K562 (cell line): Measurements from ENCODE around the gene RBMS3. TPM values are rescaled to one million over a fixed set of nuclear protein-coding genes. Genes with fewer than 3 reads are reported as not detected.

Source experiments
- ATAC-seq: fragments of 200-7000 bp; cut with Tn5 transposase; 3 replicates; pipeline ENCODE4 v1.9.1; 2020; ENCODE audit warnings: moderate library complexity
- BruUV-seq: library from RNA; stranded (reverse); fragments of 400-500 nt; replicated peaks from 2 replicates; lab custom pipeline; 2021; lab: Mats Ljungman, UMichigan
- CTCF ChIA-PET: fragments of 300-600 bp; formaldehyde crosslinking; extraction: SDS; loops from one replicate; lab custom pipeline; 2021; ENCODE audit warnings: low intra/inter-chr PET ratio; lab: Yijun Ruan, JAX
- POLR2A ChIA-PET: fragments of 300-600, 350-650 bp; sonication (Branson Sonifier 250); formaldehyde crosslinking; extraction: SDS; loops from one replicate; lab custom pipeline; 2021; ENCODE audit warnings: antibody characterized with exemption, inconsistent platforms; lab: Yijun Ruan, JAX
- DNase-seq, 4 experiments: peaks; one replicate each; pipeline versions ENCODE4 v3.0.0 to v3.0.0-alpha.2; 2011 to 2018; ENCODE audit warnings: low spot score in 3 of 4, mixed read lengths in 3 of 4; ENCODE audit errors: extremely low read depth in 1 of 4
- FAIRE-seq: peaks from 2 replicates; lab custom pipeline; 2011; peaks lifted over from hg19 to GRCh38; lab: Jason Lieb, UNC
- H2AFZ ChIP-seq: 2 replicates; pipeline ENCODE4 v1.6.0; 2011; ENCODE audit warnings: low read depth, low read length, control low read depth, inconsistent platforms
- H3K27ac ChIP-seq: fragments of 200-600 bp; 3 replicates; pipeline ENCODE4 v1.8.0; 2011; ENCODE audit warnings: low read depth, mild to moderate bottlenecking, control low read depth, inconsistent platforms, low read length, moderate library complexity, mixed read lengths; ENCODE audit errors: extremely low read depth
- H3K27me3 ChIP-seq, 2 experiments: fragments of 300-600 bp in 1 of 2; 2 replicates in 1 of 2; 3 replicates in 1 of 2; pipeline versions ENCODE4 v1.6.0 to v1.8.0; 2011; ENCODE audit warnings: inconsistent platforms in 2 of 2, low read length in 2 of 2, mild to moderate bottlenecking in 1 of 2, mixed read lengths in 1 of 2, moderate library complexity in 1 of 2; ENCODE audit not compliant: control insufficient read depth in 2 of 2, insufficient read depth in 2 of 2
- H3K36me3 ChIP-seq: fragments of 300-600 bp; 3 replicates; pipeline ENCODE4 v1.8.0; 2011; ENCODE audit warnings: mild to moderate bottlenecking, low read length, inconsistent platforms; ENCODE audit not compliant: control insufficient read depth, insufficient read depth
- H3K4me1 ChIP-seq, 2 experiments: fragments of 200-600 bp in 1 of 2; replicated peaks in 1 of 2; 2 replicates in 1 of 2; 3 replicates in 1 of 2; pipeline versions ENCODE4 v1.5.1 to v1.8.0; 2011; ENCODE audit warnings: inconsistent platforms in 2 of 2, low read length in 2 of 2, mild to moderate bottlenecking in 1 of 2, mixed read lengths in 1 of 2, moderate library complexity in 1 of 2; ENCODE audit not compliant: control insufficient read depth in 2 of 2, insufficient read depth in 2 of 2
- H3K4me2 ChIP-seq: 2 replicates; pipeline ENCODE4 v1.6.1; 2011; ENCODE audit warnings: low read length, control low read depth, inconsistent platforms, mixed read lengths; ENCODE audit not compliant: insufficient read depth
- H3K4me3 ChIP-seq: fragments of 200-600 bp; sonication (generic), shearing (Covaris generic); 2 replicates; pipeline ENCODE4 v1.5.1; 2016; ENCODE audit warnings: control low read depth, inconsistent platforms
- H3K79me2 ChIP-seq: fragments of 200-600 bp; 3 replicates; pipeline ENCODE4 v1.8.0; 2011; ENCODE audit warnings: low read length, inconsistent platforms; ENCODE audit not compliant: control insufficient read depth, insufficient read depth
- H3K9ac ChIP-seq, 2 experiments: 2 replicates each; pipeline versions ENCODE4 v1.6.0 to v1.6.1; 2011; ENCODE audit warnings: low read depth in 2 of 2, low read length in 2 of 2, control low read depth in 1 of 2, inconsistent platforms in 1 of 2, mild to moderate bottlenecking in 1 of 2, mixed read lengths in 1 of 2; ENCODE audit not compliant: insufficient read depth in 1 of 2
- H3K9me1 ChIP-seq: one replicate; pipeline ENCODE4 v1.6.0; 2011; ENCODE audit warnings: inconsistent platforms, mild to moderate bottlenecking, low read length, moderate library complexity; ENCODE audit not compliant: control insufficient read depth, insufficient read depth
- H3K9me3 ChIP-seq: replicated peaks from 2 replicates; pipeline ENCODE4 v1.5.1; 2011; ENCODE audit warnings: low read depth, low read length, inconsistent platforms; ENCODE audit not compliant: control insufficient read depth, insufficient read depth
- H4K20me1 ChIP-seq: replicated peaks from 2 replicates; pipeline ENCODE4 v1.6.1; 2011; ENCODE audit warnings: low read length, inconsistent platforms, mixed read lengths; ENCODE audit not compliant: control insufficient read depth, insufficient read depth
- ADNP ChIP-seq: fragments of 200-800 bp; sonication (Bioruptor generic); IDR thresholded peaks from 2 replicates; pipeline ENCODE4 v1.6.1; 2016; ENCODE audit warnings: missing genetic modification characterization, missing compliant biosample characterization
- CHD1 ChIP-seq: fragments of 200-600 bp; sonication (generic); IDR thresholded peaks from one replicate; pipeline ENCODE4 v1.6.1; 2012; ENCODE audit warnings: mild to moderate bottlenecking, moderate library complexity, low read length, inconsistent platforms
- FOXJ3 ChIP-seq: sonication (generic); formaldehyde crosslinking; IDR thresholded peaks from 2 replicates; pipeline ENCODE4 v1.4.0; 2020; ENCODE audit warnings: mild to moderate bottlenecking, missing genetic modification reagents
- POLR2H ChIP-seq: IDR thresholded peaks from 2 replicates; pipeline ENCODE4 v1.6.1; 2016; ENCODE audit warnings: missing genetic modification characterization, low read depth, mild to moderate bottlenecking, control low read depth, missing compliant biosample characterization, moderate library complexity
- STAT5A ChIP-seq: IDR thresholded peaks from 2 replicates; pipeline ENCODE4 v1.6.1; 2012; ENCODE audit warnings: low read length, inconsistent platforms, borderline replicate concordance
- THRB ChIP-seq: fragments of 450-650 bp; formaldehyde crosslinking; conservative IDR thresholded peaks from 2 replicates; pipeline ENCODE4 v1.4.0; 2022; ENCODE audit warnings: mild to moderate bottlenecking, missing genetic modification characterization
- ZC3H8 ChIP-seq: fragments of 450-650 bp; IDR thresholded peaks from 2 replicates; pipeline ENCODE4 v1.6.1; 2017
- in situ Hi-C: fragments of 300-500 bp; cut with MboI; formaldehyde crosslinking; loops from 4 replicates; pipeline ENCODE4 v1.15.0; 2018; ENCODE audit warnings: inconsistent platforms, mixed read lengths
- intact Hi-C: fragments of 100-400 bp; cut with micrococcal nuclease; formaldehyde crosslinking; loops from 2 replicates; pipeline ENCODE4 v1.14.2; 2022
- polyA plus RNA-seq, 8 experiments: library from polyadenylated mRNA; depleted of rRNA in 4 of 8; stranded (reverse) in 5 of 8; unstranded in 3 of 8; fragments of >200 nt; fragmentation: Nextera tagmentation in 2 of 8; fragmentation: Illumina TruSeq in 1 of 8; extraction: Ambion mirVana in 2 of 8; extraction: Trizol in 1 of 8; gene quantifications; 2 replicates each; pipeline versions ENCODE4 v1.2.1 to v1.2.3, GENCODE V29; 2011 to 2014; ENCODE audit warnings: inconsistent platforms in 1 of 8, missing spikeins in 1 of 8
- total RNA-seq, 7 experiments: library from RNA; depleted of rRNA in 6 of 7; stranded (reverse); fragments of >200 nt in 6 of 7; fragmentation: Illumina TruSeq in 2 of 7; extraction: Trizol in 2 of 7; gene quantifications; 2 replicates each; pipeline versions ENCODE4 v1.2.1 to v1.2.3, GENCODE V29; 2011 to 2021; ENCODE audit warnings: low replicate concordance in 1 of 7

Gene RBMS3
- total and polyA plus RNA-seq, 9 of the 15 experiments (the other 6 are each of a cell fraction or from before 2014, with no cell fraction given) = 0.20 TPM; not detected in 8

GRCh38 chr3:29241855-29242254, 39.0 kb upstream of the RBMS3 start:
- H3K4me1 ChIP-seq = no peaks in the 10 kb centered on the region
- intact Hi-C loops (no loop called here), in situ Hi-C loops (no loop called here)
- DNase-seq (no peak), ATAC-seq (no peak), FAIRE-seq (no peak)
- H3K79me2 ChIP-seq = no peaks in the 10 kb centered on the region
- H4K20me1 ChIP-seq = no peaks in the 10 kb centered on the region
- TF ChIP-seq POLR2H (no peak), CHD1 (no peak), STAT5A (no peak), FOXJ3 (CRISPR knock-in tag) (no peak), ZC3H8 (no peak), ADNP (tag) (no peak), THRB (CRISPR knock-in tag) (no peak)
- no peaks in the 10 kb centered on the region for H3K36me3 ChIP-seq
- H3K9me3 ChIP-seq = no peaks in the 10 kb centered on the region
- no peak overlapping the region for H2AFZ ChIP-seq
- BruUV-seq = no TSS peak
- ChIA-PET CTCF (no interaction called here), POLR2A (no interaction called here)
- no peak overlapping the region for H3K4me2 ChIP-seq
- no peak overlapping the region for H3K9ac ChIP-seq
- no peak overlapping the region for H3K27ac ChIP-seq
- H3K9me1 ChIP-seq = no peaks in the 10 kb centered on the region
- H3K27me3 ChIP-seq = no peaks in the 10 kb centered on the region
- no peak overlapping the region for H3K4me3 ChIP-seq
